Mesenchymal stem cell (in vitro differentiated cells and primary cell): ENCODE results near the gene RHAG.
A peak's percentile ranks its signal among the peaks of the same experiment; 100 is the strongest.
"Not testable (repeated sequence)": the region's sequence is repeated elsewhere in the genome, so short reads cannot be mapped to it uniquely, and the experiment has no call there.

Experiments used
- DNase-seq: peaks from one replicate; pipeline ENCODE4 v3.0.0-alpha.2; 2013
- H2AFZ ChIP-seq: one replicate; pipeline ENCODE4 v1.6.1; 2013; ENCODE audit warnings: low read depth, mild to moderate bottlenecking, control low read depth, inconsistent platforms, low read length, moderate library complexity
- H2AK5ac ChIP-seq: 2 replicates; pipeline ENCODE4 v1.6.1; 2013; ENCODE audit warnings: low read length, moderate library complexity, mild to moderate bottlenecking, inconsistent platforms; ENCODE audit not compliant: severe bottlenecking
- H2BK120ac ChIP-seq: one replicate; pipeline ENCODE4 v1.6.1; 2013; ENCODE audit warnings: low read depth, mild to moderate bottlenecking, inconsistent platforms, low read length, moderate library complexity
- H2BK12ac ChIP-seq, 2 experiments: one replicate each; pipeline ENCODE4 v1.6.1; 2013; ENCODE audit warnings: inconsistent platforms in 2 of 2, low read length in 2 of 2, mild to moderate bottlenecking in 2 of 2, moderate library complexity in 2 of 2, control low read depth in 1 of 2
- H2BK15ac ChIP-seq: one replicate; pipeline ENCODE4 v1.6.1; 2013; ENCODE audit warnings: mild to moderate bottlenecking, low read depth, inconsistent platforms; ENCODE audit not compliant: poor library complexity, severe bottlenecking
- H2BK5ac ChIP-seq: 2 replicates; pipeline ENCODE4 v1.6.1; 2013; ENCODE audit warnings: low read depth, mild to moderate bottlenecking, low read length, control low read depth, inconsistent platforms; ENCODE audit not compliant: poor library complexity, severe bottlenecking
- H3K14ac ChIP-seq, 2 experiments: one replicate each; pipeline ENCODE4 v1.6.1; 2013; ENCODE audit warnings: inconsistent platforms in 2 of 2, low read length in 2 of 2, control low read depth in 1 of 2, mild to moderate bottlenecking in 1 of 2, moderate library complexity in 1 of 2
- H3K18ac ChIP-seq, 2 experiments: one replicate each; pipeline ENCODE4 v1.6.1; 2013; ENCODE audit warnings: inconsistent platforms in 2 of 2, low read length in 2 of 2, control low read depth in 1 of 2, low read depth in 1 of 2, mild to moderate bottlenecking in 1 of 2
- H3K23ac ChIP-seq, 2 experiments: one replicate each; pipeline ENCODE4 v1.6.1; 2013; ENCODE audit warnings: inconsistent platforms in 2 of 2, low read length in 2 of 2, mild to moderate bottlenecking in 2 of 2, moderate library complexity in 2 of 2, control low read depth in 1 of 2
- H3K27ac ChIP-seq: 2 replicates; pipeline ENCODE4 v1.5.1; 2013; ENCODE audit warnings: mild to moderate bottlenecking, moderate library complexity, low read length, control low read depth, inconsistent platforms; ENCODE audit not compliant: poor library complexity, severe bottlenecking
- H3K27me3 ChIP-seq, 2 experiments: 2 replicates each; pipeline versions ENCODE4 v1.6.1 to v1.7.0; 2013; ENCODE audit warnings: low read length in 2 of 2, mild to moderate bottlenecking in 2 of 2, moderate library complexity in 2 of 2, control low read depth in 1 of 2, inconsistent platforms in 1 of 2; ENCODE audit not compliant: control insufficient read depth in 1 of 2, insufficient read depth in 1 of 2
- H3K36me3 ChIP-seq, 2 experiments: 2 replicates each; pipeline versions ENCODE4 v1.6.1 to v1.7.0; 2013; ENCODE audit warnings: low read length in 2 of 2, control low read depth in 1 of 2, inconsistent platforms in 1 of 2, low read depth in 1 of 2, mild to moderate bottlenecking in 1 of 2; ENCODE audit not compliant: insufficient read depth in 2 of 2, control insufficient read depth in 1 of 2
- H3K4ac ChIP-seq, 2 experiments: one replicate each; pipeline ENCODE4 v1.6.1; 2013; ENCODE audit warnings: inconsistent platforms in 2 of 2, low read length in 2 of 2, mild to moderate bottlenecking in 2 of 2, moderate library complexity in 2 of 2, control low read depth in 1 of 2, low read depth in 1 of 2
- H3K4me1 ChIP-seq: 2 replicates; pipeline ENCODE4 v1.6.1; 2013; ENCODE audit warnings: low read depth, low read length, control low read depth; ENCODE audit not compliant: control insufficient read depth, insufficient read depth
- H3K4me2 ChIP-seq: 2 replicates; pipeline ENCODE4 v1.6.1; 2013; ENCODE audit warnings: low read length, mild to moderate bottlenecking, inconsistent platforms; ENCODE audit not compliant: poor library complexity, severe bottlenecking
- H3K4me3 ChIP-seq, 2 experiments: 2 replicates each; pipeline versions ENCODE4 v1.5.1 to v1.7.0; 2013; ENCODE audit warnings: low read length in 2 of 2, mild to moderate bottlenecking in 2 of 2, control low read depth in 1 of 2, low read depth in 1 of 2; ENCODE audit not compliant: insufficient read depth in 1 of 2
- H3K79me1 ChIP-seq: replicated peaks from 2 replicates; pipeline ENCODE4 v1.6.1; 2013; ENCODE audit warnings: mild to moderate bottlenecking, control low read depth, low read length, inconsistent platforms; ENCODE audit not compliant: poor library complexity, severe bottlenecking
- H3K9ac ChIP-seq: 2 replicates; pipeline ENCODE4 v1.7.0; 2013; ENCODE audit warnings: mild to moderate bottlenecking, low read length, moderate library complexity
- H3K9me3 ChIP-seq: 2 replicates; pipeline ENCODE4 v1.7.0; 2013; ENCODE audit warnings: mild to moderate bottlenecking, low read length; ENCODE audit not compliant: control insufficient read depth
- H4K8ac ChIP-seq: one replicate; pipeline ENCODE4 v1.6.1; 2013; ENCODE audit warnings: inconsistent platforms, mild to moderate bottlenecking, low read length, moderate library complexity
- H4K91ac ChIP-seq: one replicate; pipeline ENCODE4 v1.6.1; 2013; ENCODE audit warnings: mild to moderate bottlenecking, low read length, inconsistent platforms
- WGBS: methylation state at CpG from one replicate; pipeline ENCODE4 v1.1.7; 2013; ENCODE audit warnings: mixed read lengths; 5-methylcytosine and 5-hydroxymethylcytosine counted together

RHAG gene

GRCh38 chr6:49608275-49608674 is 28.4 kb downstream of the RHAG start:
- not testable (repeated sequence) for H3K79me1 ChIP-seq, H3K23ac ChIP-seq, H3K36me3 ChIP-seq, H3K4ac ChIP-seq, H3K9me3 ChIP-seq, H3K18ac ChIP-seq, H2AK5ac ChIP-seq, H3K9ac ChIP-seq, H2BK12ac ChIP-seq, H3K4me2 ChIP-seq, H2AFZ ChIP-seq, H2BK120ac ChIP-seq, H3K27ac ChIP-seq, H3K4me3 ChIP-seq, H3K14ac ChIP-seq, H2BK5ac ChIP-seq, H4K91ac ChIP-seq, DNase-seq, H4K8ac ChIP-seq, H3K4me1 ChIP-seq, H2BK15ac ChIP-seq
- WGBS: 88% methylated on average over 7 of the region's 9 CpGs
- H3K27me3 ChIP-seq: peaks cover 0 to 13% of the 10 kb centered on the region in 2 experiments

- Histone ChIP-seq H3K9ac (no peak overlapping the region), H3K4ac (no peak overlapping the region), H4K91ac (no peak overlapping the region), H3K27me3 (peaks cover 0 to 13% of the 10 kb centered on the region in 2 experiments), H2BK15ac (no peak overlapping the region), H3K4me3 (no peak overlapping the region), H2BK12ac (no peak overlapping the region), H2AFZ (no peak overlapping the region), H4K8ac (no peak overlapping the region), H3K4me1 (no peaks in the 10 kb centered on the region), H2AK5ac (no peak overlapping the region), H2BK120ac (no peak overlapping the region), H3K79me1 (no peaks in the 10 kb centered on the region), H3K18ac (no peak overlapping the region), H3K4me2 (no peak overlapping the region), H2BK5ac (no peak overlapping the region), H3K23ac (no peak overlapping the region), H3K9me3 (no peaks in the 10 kb centered on the region), H3K14ac (no peak overlapping the region), H3K36me3 (no peaks in the 10 kb centered on the region), H3K27ac (no peak overlapping the region)
- no peak for DNase-seq
These were observed 29.2 kb downstream of the RHAG start for GRCh38 chr6:49607391-49607982.

- Histone ChIP-seq H2AK5ac (no peak overlapping the region), H2BK12ac (no peak overlapping the region), H3K4me3 (no peak overlapping the region), H3K9ac (peak overlapping the region; percentile 7), H3K4ac (no peak overlapping the region), H3K4me2 (no peak overlapping the region), H2AFZ (no peak overlapping the region), H3K14ac (no peak overlapping the region), H2BK15ac (no peak overlapping the region), H4K8ac (peak overlapping the region; percentile 69), H3K23ac (no peak overlapping the region), H3K4me1 (no peaks in the 10 kb centered on the region), H3K27ac (no peak overlapping the region), H4K91ac (no peak overlapping the region), H3K9me3 (no peaks in the 10 kb centered on the region), H3K27me3 (peaks cover 0 to 9% of the 10 kb centered on the region in 2 experiments), H2BK120ac (no peak overlapping the region), H3K79me1 (no peaks in the 10 kb centered on the region), H3K36me3 (no peaks in the 10 kb centered on the region), H2BK5ac (no peak overlapping the region), H3K18ac (no peak overlapping the region)
- 7% methylated on average over 1 of the region's 4 CpGs for WGBS
- peak; percentile 87 for DNase-seq
These were observed 29.8 kb downstream of the RHAG start for GRCh38 chr6:49606721-49607390.

- H4K8ac ChIP-seq, H3K79me1 ChIP-seq, H2BK5ac ChIP-seq, H3K4me1 ChIP-seq, H2AK5ac ChIP-seq, H3K23ac ChIP-seq, H3K4ac ChIP-seq, H2BK15ac ChIP-seq, H2BK12ac ChIP-seq, H3K4me2 ChIP-seq, H3K36me3 ChIP-seq, H3K9ac ChIP-seq, H2BK120ac ChIP-seq, H2AFZ ChIP-seq, H3K9me3 ChIP-seq, H3K27ac ChIP-seq, H4K91ac ChIP-seq, H3K27me3 ChIP-seq, H3K4me3 ChIP-seq, H3K14ac ChIP-seq, H3K18ac ChIP-seq, DNase-seq: not testable (repeated sequence)
- WGBS: no CpG with 5 or more reads among the region's 3 CpGs
These were observed 32.6 kb downstream of the RHAG start for GRCh38 chr6:49604080-49604479.
